Adrenal gland (tissue), 12 donors: ENCODE measurements around the gene SNX30. TPM values are rescaled to one million over a fixed set of nuclear protein-coding genes. Genes with fewer than 3 reads are reported as not detected.
A peak's percentile ranks its signal among the peaks of the same experiment; 100 is the strongest.

ENCODE experiments used
- DNase-seq, 7 donors: peaks; one replicate each; pipeline ENCODE4 v3.0.0-alpha.2; 2019 to 2020
- H3K27ac ChIP-seq, 5 donors: fragments of 200-600 bp; sonication (generic) in 4 of 5; 1 replicate in 3 of 5; 2 replicates in 2 of 5; pipeline versions ENCODE4 v1.5.1 to v1.8.0; 2016 to 2020; ENCODE audit warnings: mild to moderate bottlenecking in 1 of 5
- H3K27me3 ChIP-seq: fragments of 200-600 bp; 2 replicates; pipeline ENCODE4 v1.8.0; 2021
- H3K36me3 ChIP-seq, 2 donors: fragments of 200-600 bp; replicated peaks in 1 of 2; 1 replicate in 1 of 2; 2 replicates in 1 of 2; pipeline versions ENCODE4 v1.5.1 to v1.8.0; 2018 to 2022
- H3K4me1 ChIP-seq, 2 donors: fragments of 200-600 bp; replicated peaks in 1 of 2; 1 replicate in 1 of 2; 2 replicates in 1 of 2; pipeline versions ENCODE4 v1.5.1 to v1.8.0; 2018 to 2021
- H3K4me3 ChIP-seq, 4 donors: fragments of 200-600 bp; sonication (generic) in 3 of 4; one replicate each; pipeline ENCODE4 v1.5.1; 2016 to 2018
- H3K9me3 ChIP-seq, 3 donors: fragments of 200-600 bp; sonication (generic) in 1 of 3; replicated peaks in 1 of 3; 1 replicate in 2 of 3; 2 replicates in 1 of 3; pipeline versions ENCODE4 v1.5.1 to v1.8.0; 2016 to 2021
- POLR2A ChIP-seq, 2 donors: fragments of 450-650 bp; IDR thresholded peaks; one replicate each; pipeline ENCODE4 v1.6.1; 2017; ENCODE audit warnings: antibody characterized with exemption in 2 of 2, mild to moderate bottlenecking in 2 of 2, moderate library complexity in 1 of 2
- WGBS, 4 donors: extraction: QIAGEN DNeasy Blood & Tissue Kit in 2 of 4; methylation state at CpG; one replicate each; pipeline versions ENCODE4 v1.1.5 to v1.1.7; 2013 to 2017; 5-methylcytosine and 5-hydroxymethylcytosine counted together
- intact Hi-C, 2 donors: fragments of 100-400 bp; cut with DNase I; formaldehyde crosslinking; loops; one replicate each; pipeline versions ENCODE4 v1.14.1 to v1.15.0; 2022 to 2023
- polyA plus RNA-seq, 3 donors: library from polyadenylated mRNA; stranded (reverse); fragments of 200-250 nt in 2 of 3; fragments of 350-450 nt in 1 of 3; fragmentation: Illumina TruSeq in 1 of 3; extraction: RNeasy Lipid Tissue Mini Kit (QIAGEN cat#74804) in 1 of 3; gene quantifications; one replicate each; pipeline ENCODE4 v1.2.3, GENCODE V29; 2013 to 2014
- total RNA-seq, 9 donors: library from RNA; depleted of rRNA in 4 of 9; stranded (reverse); fragments of >200 nt in 4 of 9; fragments of 120-200 nt in 1 of 9; fragmentation: NEBNext Ultra II Directional in 1 of 9; extraction: Animal tissue kit (Norgen Biotek cat#: 25700) in 1 of 9; gene quantifications; one replicate each; pipeline versions ENCODE4 v1.1.0 to v1.2.4, GENCODE V29; 2013 to 2023
- TF ChIP-seq, protein P1 (sequence below), 6 experiments: fragments of 450-650 bp in 4 of 6; fragments of 200-600 bp in 2 of 6; sonication (generic) in 1 of 6; IDR thresholded peaks; 1 replicate in 5 of 6; 2 replicates in 1 of 6; pipeline versions ENCODE4 v1.5.1 to v1.8.0; 2016 to 2021; ENCODE audit warnings: antibody characterized with exemption in 6 of 6, mild to moderate bottlenecking in 2 of 6, moderate library complexity in 1 of 6
- donor health status: healthy with polysubstance abuse.
- donor health status: Bipolar disorder and iron deficiency.
- donor health status: DM: yes; HTN: yes; CAD: no.
- donor health status: DM: no; HTN: no; CAD: no.
- donor health status: DM: no; HTN: no; CAD: no.
- donor health status: DM: yes; HTN: yes; CAD: no.

The SNX30 gene
- total and polyA plus RNA-seq, 12 donors = 0.84 to 12.3 (median 8.8) TPM

DNA sequence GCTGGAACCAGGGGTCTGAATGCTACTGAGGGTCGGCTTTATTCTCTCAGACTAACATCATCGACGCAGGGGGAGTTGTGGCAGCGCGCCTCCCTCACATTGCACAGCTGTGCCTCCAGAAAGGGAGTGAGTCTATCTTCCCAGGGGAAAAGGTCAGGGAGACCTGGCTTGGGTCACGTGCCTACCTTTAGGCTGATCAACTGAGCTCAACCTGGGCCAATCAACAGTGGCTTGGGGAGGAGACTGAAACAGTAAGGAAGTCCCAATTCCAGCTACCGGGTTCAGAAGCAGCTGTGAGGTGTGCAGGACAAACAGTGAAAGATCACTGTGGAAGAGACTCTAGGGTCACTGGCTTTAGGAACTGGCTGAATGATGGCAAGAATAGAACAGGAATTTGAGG is 14.3 kb downstream of the SNX30 start:
- Histone ChIP-seq H3K9me3 (peaks cover 0 to 8% (median 0%) of the 10 kb centered on the region in 3 donors), H3K36me3 (no peaks in the 10 kb centered on the region), H3K4me3 (no peak overlapping the region), H3K27me3 (no peaks in the 10 kb centered on the region), H3K4me1 (no peaks in the 10 kb centered on the region), H3K27ac (no peak overlapping the region)
- WGBS, 4 donors = 69 to 82% (median 76%) methylated on average over 6 to 7 of the region's 7 CpGs
- TF ChIP-seq, protein P1, sequence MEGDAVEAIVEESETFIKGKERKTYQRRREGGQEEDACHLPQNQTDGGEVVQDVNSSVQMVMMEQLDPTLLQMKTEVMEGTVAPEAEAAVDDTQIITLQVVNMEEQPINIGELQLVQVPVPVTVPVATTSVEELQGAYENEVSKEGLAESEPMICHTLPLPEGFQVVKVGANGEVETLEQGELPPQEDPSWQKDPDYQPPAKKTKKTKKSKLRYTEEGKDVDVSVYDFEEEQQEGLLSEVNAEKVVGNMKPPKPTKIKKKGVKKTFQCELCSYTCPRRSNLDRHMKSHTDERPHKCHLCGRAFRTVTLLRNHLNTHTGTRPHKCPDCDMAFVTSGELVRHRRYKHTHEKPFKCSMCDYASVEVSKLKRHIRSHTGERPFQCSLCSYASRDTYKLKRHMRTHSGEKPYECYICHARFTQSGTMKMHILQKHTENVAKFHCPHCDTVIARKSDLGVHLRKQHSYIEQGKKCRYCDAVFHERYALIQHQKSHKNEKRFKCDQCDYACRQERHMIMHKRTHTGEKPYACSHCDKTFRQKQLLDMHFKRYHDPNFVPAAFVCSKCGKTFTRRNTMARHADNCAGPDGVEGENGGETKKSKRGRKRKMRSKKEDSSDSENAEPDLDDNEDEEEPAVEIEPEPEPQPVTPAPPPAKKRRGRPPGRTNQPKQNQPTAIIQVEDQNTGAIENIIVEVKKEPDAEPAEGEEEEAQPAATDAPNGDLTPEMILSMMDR (IDR thresholded peaks at IDR 0.05) = no peak
- TF ChIP-seq POLR2A (IDR thresholded peaks at IDR 0.05) = no peak
- DNase-seq = peak in 1 of 7 donors; percentile 25
- intact Hi-C loops = no loop called here

DNA sequence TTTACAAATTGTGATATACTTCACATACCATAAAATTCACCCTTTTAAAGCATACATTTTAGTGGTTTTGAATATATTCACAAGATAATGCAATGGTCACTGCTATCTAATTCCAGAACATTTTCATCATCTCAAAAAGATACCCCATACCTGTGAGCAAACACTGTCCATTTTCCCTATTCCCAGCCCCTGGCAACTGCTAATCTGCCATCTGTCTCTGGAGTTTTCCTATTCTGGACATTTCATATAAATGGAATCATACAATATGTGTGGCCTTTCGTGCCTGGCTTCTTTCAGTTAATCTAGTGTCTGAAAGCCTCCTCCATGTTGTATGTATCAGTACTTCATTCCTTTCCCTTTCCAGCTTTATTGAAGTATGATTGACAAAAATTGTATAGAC is 14.7 kb downstream of the SNX30 start:
- no peak for TF ChIP-seq POLR2A (IDR thresholded peaks at IDR 0.05)
- TF ChIP-seq, protein P1 (IDR thresholded peaks at IDR 0.05) = no peak
- peaks cover 0 to 8% (median 0%) of the 10 kb centered on the region in 3 donors for H3K9me3 ChIP-seq
- H3K27me3 ChIP-seq = no peaks in the 10 kb centered on the region
- DNase-seq = no peak
- WGBS, 4 donors = 90 to 97% (median 92%) methylated on average over 1 of the region's 1 CpG
- no peak overlapping the region for H3K27ac ChIP-seq
- no peaks in the 10 kb centered on the region for H3K4me1 ChIP-seq
- no peaks in the 10 kb centered on the region for H3K36me3 ChIP-seq
- no peak overlapping the region for H3K4me3 ChIP-seq
- intact Hi-C loops = no loop called here

- Histone ChIP-seq H3K27ac (peak overlapping the region in 1 of 5 donors; percentile 37), H3K36me3 (no peaks in the 10 kb centered on the region), H3K27me3 (no peaks in the 10 kb centered on the region), H3K4me1 (peaks cover 6 to 20% of the 10 kb centered on the region in 2 donors), H3K4me3 (no peak overlapping the region), H3K9me3 (peaks cover 0 to under 1% (median 0%) of the 10 kb centered on the region in 3 donors)
- intact Hi-C loops = no loop called here
- peak in 1 of 7 donors; percentile 49 for DNase-seq
- TF ChIP-seq, protein P1 (IDR thresholded peaks at IDR 0.05) = no peak
- TF ChIP-seq POLR2A (IDR thresholded peaks at IDR 0.05) = no peak
- 71 to 77% (median 76%) methylated on average over 8 of the region's 8 CpGs for WGBS, 4 donors
Measured at GRCh38 chr9:112771359-112772214, 21.0 kb downstream of the SNX30 start.

DNA sequence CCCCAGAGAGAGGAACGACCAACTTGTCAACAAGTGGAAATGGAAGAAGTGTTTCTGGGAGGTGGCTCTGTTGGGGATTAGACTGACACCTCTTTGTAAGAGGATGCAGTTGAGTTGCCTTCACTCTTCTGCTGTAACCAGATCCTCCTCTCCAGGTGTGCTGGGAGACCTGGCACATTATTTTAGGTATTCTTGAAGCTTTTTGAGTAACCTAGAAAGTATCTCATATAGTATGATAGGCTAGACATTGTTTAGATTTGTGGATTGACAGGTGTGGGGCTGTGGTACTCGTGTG is 21.6 kb downstream of the SNX30 start:
- peak in 1 of 7 donors; percentile 15 for DNase-seq
- H3K36me3 ChIP-seq = no peaks in the 10 kb centered on the region
- peak overlapping the region in 1 of 5 donors; percentile 32 for H3K27ac ChIP-seq
- 76 to 80% (median 78%) methylated on average over 2 of the region's 2 CpGs for WGBS, 4 donors
- intact Hi-C loops = no loop called here
- peaks cover 6 to 20% of the 10 kb centered on the region in 2 donors for H3K4me1 ChIP-seq
- TF ChIP-seq, protein P1 (IDR thresholded peaks at IDR 0.05) = no peak
- no peak for TF ChIP-seq POLR2A (IDR thresholded peaks at IDR 0.05)
- H3K4me3 ChIP-seq = no peak overlapping the region
- no peaks in the 10 kb centered on the region for H3K9me3 ChIP-seq
- H3K27me3 ChIP-seq = no peaks in the 10 kb centered on the region
